ENCODE measurements around the gene MYLK4. TPM values are rescaled to one million over a fixed set of nuclear protein-coding genes. Genes with fewer than 3 reads are reported as not detected.
A peak's percentile ranks its signal among the peaks of the same experiment; 100 is the strongest.

The MYLK4 gene
- total and polyA plus RNA-seq, 2 donors (not counting 3 experiments of a cell fraction or from before 2014, with no cell fraction given): 0.41 to 0.62 TPM

GRCh38 chr6:2695454-2696095 lies 55.1 kb downstream of the MYLK4 start:
- FAIRE-seq (peak; percentile 59), DNase-seq (ENCODE audit: low read depth, low spot score) (peak; percentile 55)
- H3K9me3 ChIP-seq (replicated peaks; ENCODE audit: control insufficient read depth, insufficient read depth, low read length): no peaks in the 10 kb centered on the region
- H3K27ac ChIP-seq (ENCODE audit: insufficient read depth, low read depth, low read length): no peak overlapping the region
- H2AFZ ChIP-seq (ENCODE audit: low read depth, low read length): no peak overlapping the region
- no peak overlapping the region for H3K9ac ChIP-seq (replicated peaks; ENCODE audit: extremely low read depth, insufficient read depth, low read length)
- no peaks in the 10 kb centered on the region for H3K9me1 ChIP-seq (replicated peaks; ENCODE audit: control insufficient read depth, extremely low read depth, insufficient read depth, low read length)
- no peak for TF ChIP-seq POLR2A (IDR thresholded peaks at IDR 0.05; ENCODE audit: low read depth, low read length)
- TF ChIP-seq CTCF (IDR thresholded peaks at IDR 0.05; ENCODE audit: extremely low read depth in 1 of 2, insufficient read depth in 1 of 2, low read depth in 1 of 2, low read length in 2 of 2): no peak
- no peak for TF ChIP-seq GATA2 (IDR thresholded peaks at IDR 0.05; ENCODE audit: insufficient read depth, insufficient read length, low read depth, low read length)
- no peak for TF ChIP-seq EZH2 (IDR thresholded peaks at IDR 0.05; ENCODE audit: borderline replicate concordance, low read depth, low read length, severe bottlenecking)
- TF ChIP-seq MYC (IDR thresholded peaks at IDR 0.05; ENCODE audit: low read depth, low read length): no peak
- TF ChIP-seq POLR2AphosphoS5 (IDR thresholded peaks at IDR 0.05; ENCODE audit: insufficient read depth, low read depth, low read length): no peak
- no peak for TF ChIP-seq FOS (IDR thresholded peaks at IDR 0.05; ENCODE audit: borderline replicate concordance, insufficient read depth, low read length)
- TF ChIP-seq JUN (IDR thresholded peaks at IDR 0.05; ENCODE audit: borderline replicate concordance, insufficient read depth, insufficient read length, low read depth): no peak
- no peak for TF ChIP-seq MAX (IDR thresholded peaks at IDR 0.05; ENCODE audit: insufficient read depth, insufficient read length)
- H4K20me1 ChIP-seq (replicated peaks; ENCODE audit: control insufficient read depth, extremely low read depth, insufficient read depth, low read length): no peaks in the 10 kb centered on the region
- intact Hi-C loops (cut with micrococcal nuclease) (loop anchor here (2.0 kb wide), 2 partner anchors 247 to 1099 kb away; no protein-coding TSS in a partner anchor), dilution Hi-C loops (cut with MboI; ENCODE audit: extremely low pct_ligation_motif_present, low sequenced_read_pairs) (no loop called here)
- ChIA-PET CTCF (interaction anchor here (1.2 to 1.4 kb wide), 3 partner anchors 21 to 1100 kb away, joined by 3 to 5 read pairs (median 3); no protein-coding TSS in a partner anchor), POLR2A (no interaction called here)
- no TSS peak for BruUV-seq (replicated peaks)
- H3K4me2 ChIP-seq (ENCODE audit: insufficient read depth, low read length): no peak overlapping the region
- no peaks in the 10 kb centered on the region for H3K4me1 ChIP-seq (ENCODE audit: control insufficient read depth, extremely low read depth, insufficient read depth, low read length)
- H3K27me3 ChIP-seq (ENCODE audit: control insufficient read depth in 2 of 2, insufficient read depth in 2 of 2, low read length in 2 of 2): peaks cover 0 to 4% of the 10 kb centered on the region in 2 experiments
- no peaks in the 10 kb centered on the region for H3K79me2 ChIP-seq (ENCODE audit: control insufficient read depth, insufficient read depth, low read length)
- no peak overlapping the region for H3K4me3 ChIP-seq (replicated peaks in 1 of 3; ENCODE audit: insufficient read depth in 1 of 3, low read depth in 1 of 3, low read length in 3 of 3)
- no peaks in the 10 kb centered on the region for H3K36me3 ChIP-seq (ENCODE audit: control insufficient read depth in 2 of 2, extremely low read depth in 1 of 2, insufficient read depth in 2 of 2, low read length in 2 of 2)
